ENCODE measurements around the gene KRT13. TPM values are rescaled to one million over a fixed set of nuclear protein-coding genes. Genes with fewer than 3 reads are reported as not detected.

Gene KRT13
- total and polyA plus RNA-seq, 9 of the 15 experiments (the other 6 are each of a cell fraction or from before 2014, with no cell fraction given), result 0.11 to 1.1 (median 0.24) TPM; not detected in 3

DNA sequence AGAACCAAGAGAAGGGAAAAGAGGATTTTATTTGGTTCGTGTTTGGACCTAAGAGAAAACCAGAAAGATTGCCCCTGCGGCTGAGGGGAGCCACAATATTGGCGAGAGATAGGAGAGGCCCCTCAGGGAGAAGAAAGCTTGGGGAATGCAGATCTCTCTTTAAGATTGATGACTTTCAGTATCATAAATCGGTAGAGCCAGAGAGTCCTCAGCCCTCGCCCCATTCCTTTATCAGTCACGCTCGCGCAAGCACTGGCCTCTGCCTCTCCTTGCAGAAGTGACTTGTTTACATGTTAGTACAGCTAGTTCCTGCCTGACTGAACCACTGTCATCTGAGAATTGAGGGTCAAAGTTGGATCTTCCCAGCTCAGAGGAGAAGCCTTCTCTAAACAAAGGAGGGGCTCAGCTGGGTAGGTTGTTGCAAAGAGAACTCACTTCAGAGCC is 44.2 kb upstream of the KRT13 start (continued):
- 0 out of 2 replicates have a peak, but pooled peaks have one; percentile 36 for TF ChIP-seq ZNF449 (CRISPR knock-in tag; IDR thresholded peaks at IDR 0.05)
- 0 out of 2 replicates have a peak, but pooled peaks have one; percentile 20 for TF ChIP-seq HINFP (tag; conservative IDR thresholded peaks at IDR 0.05; ENCODE audit: low read depth)
- TF ChIP-seq MTA2 (IDR thresholded peaks at IDR 0.05; ENCODE audit: low read depth), result 0 out of 2 replicates have a peak, but pooled peaks have one; percentile 7
- TF ChIP-seq FOXK2 (conservative IDR thresholded peaks at IDR 0.05 in 1 of 2, IDR thresholded peaks at IDR 0.05 in 1 of 2; ENCODE audit: low read depth in 2 of 2), result peak; percentile 92 to 94

GRCh38 chr17:41548844-41549595 is 43.6 kb upstream of the KRT13 start:
- H3K4me3 ChIP-seq, result no peak overlapping the region
- peak overlapping the region; percentile 56; the same call in 2 of the 3 replicates for H3K27ac ChIP-seq (ENCODE audit: extremely low read depth, low read depth, low read length)
- H3K9ac ChIP-seq (ENCODE audit: insufficient read depth in 1 of 2, low read depth in 2 of 2, low read length in 2 of 2), result peak overlapping the region; percentile 15 to 54; a peak in 3 of 4 replicates
- H3K79me2 ChIP-seq (ENCODE audit: control insufficient read depth, insufficient read depth, low read length), result no peaks in the 10 kb centered on the region
- H2AFZ ChIP-seq (ENCODE audit: low read depth, low read length), result peak overlapping the region; percentile 89
- no peaks in the 10 kb centered on the region for H3K9me3 ChIP-seq (replicated peaks; ENCODE audit: control insufficient read depth, insufficient read depth, low read depth, low read length)
- in situ Hi-C loops (cut with MboI) (loop anchor here (5.0 kb wide), 3 partner anchors 62 to 747 kb away; partner anchors contain the start of gene KRT36), intact Hi-C loops (cut with micrococcal nuclease) (loop anchor here (1.0 to 2.0 kb wide), 6 partner anchors 49 to 746 kb away; no protein-coding TSS in a partner anchor)
- H3K36me3 ChIP-seq (ENCODE audit: control insufficient read depth, insufficient read depth, low read length), result no peaks in the 10 kb centered on the region
- ChIA-PET CTCF (ENCODE audit: low intra/inter-chr PET ratio) (interaction anchor here (0.5 to 5.3 kb wide), 12 partner anchors 21 to 746 kb away, joined by 3 to 135 read pairs (median 8); partner anchors contain the start of gene KRT19), POLR2A (interaction anchor here (0.6 to 3.1 kb wide), 22 partner anchors 8 to 170 kb away, joined by 3 to 15 read pairs (median 4); partner anchors contain the start of genes EIF1, KRT19, KRT36 and KRT9)
- under 1% methylated on average over 21 of the region's 25 CpGs for WGBS (ENCODE audit: insufficient coverage, low coverage, missing lambda C conversion rate)
- peak overlapping the region; percentile 70 for H3K4me2 ChIP-seq (ENCODE audit: insufficient read depth, low read length)
- H4K20me1 ChIP-seq (replicated peaks; ENCODE audit: control insufficient read depth, insufficient read depth, low read length), result no peaks in the 10 kb centered on the region
- BruUV-seq (replicated peaks), result no TSS peak
- peak; percentile 91 to 92 (median 91) for DNase-seq (ENCODE audit: extremely low read depth in 1 of 4, low spot score in 3 of 4)
- FAIRE-seq, result peak; percentile 97
- ATAC-seq, result peak; percentile 97
- peaks cover 0 to 4% of the 10 kb centered on the region in 2 experiments; a peak in 1 of 5 replicates for H3K27me3 ChIP-seq (ENCODE audit: control insufficient read depth in 2 of 2, insufficient read depth in 2 of 2, low read length in 2 of 2)
- H3K9me1 ChIP-seq (ENCODE audit: control insufficient read depth, insufficient read depth, low read length), result no peaks in the 10 kb centered on the region
- peaks cover 31 to 34% of the 10 kb centered on the region in 2 experiments for H3K4me1 ChIP-seq (replicated peaks in 1 of 2; ENCODE audit: control insufficient read depth in 2 of 2, insufficient read depth in 2 of 2, low read length in 2 of 2)
- TF ChIP-seq RBBP5 (IDR thresholded peaks at IDR 0.05; ENCODE audit: borderline replicate concordance, insufficient read depth, low read length, poor library complexity, severe bottlenecking), result no peak
- peak; percentile 92; the same call in 1 of the 2 replicates for TF ChIP-seq XRCC5 (IDR thresholded peaks at IDR 0.05; ENCODE audit: low read depth, low read length)
- TF ChIP-seq, protein P1, sequence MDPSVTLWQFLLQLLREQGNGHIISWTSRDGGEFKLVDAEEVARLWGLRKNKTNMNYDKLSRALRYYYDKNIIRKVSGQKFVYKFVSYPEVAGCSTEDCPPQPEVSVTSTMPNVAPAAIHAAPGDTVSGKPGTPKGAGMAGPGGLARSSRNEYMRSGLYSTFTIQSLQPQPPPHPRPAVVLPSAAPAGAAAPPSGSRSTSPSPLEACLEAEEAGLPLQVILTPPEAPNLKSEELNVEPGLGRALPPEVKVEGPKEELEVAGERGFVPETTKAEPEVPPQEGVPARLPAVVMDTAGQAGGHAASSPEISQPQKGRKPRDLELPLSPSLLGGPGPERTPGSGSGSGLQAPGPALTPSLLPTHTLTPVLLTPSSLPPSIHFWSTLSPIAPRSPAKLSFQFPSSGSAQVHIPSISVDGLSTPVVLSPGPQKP (CRISPR knock-in tag; IDR thresholded peaks at IDR 0.05), result no peak
- 0 out of 2 replicates have a peak, but pooled peaks have one; percentile 56 for TF ChIP-seq RFX7 (CRISPR knock-in tag; IDR thresholded peaks at IDR 0.05)
- TF ChIP-seq SRSF7 (optimal IDR thresholded peaks at IDR 0.05; ENCODE audit: low read depth, low read length), result no peak
- 0 out of 2 replicates have a peak, but pooled peaks have one; percentile 43 for TF ChIP-seq GABPB1 (CRISPR knock-in tag; IDR thresholded peaks at IDR 0.05)
- TF ChIP-seq RUNX1 (IDR thresholded peaks at IDR 0.05; ENCODE audit: low read depth), result no peak; the same call in 1 of the 2 replicates
- TF ChIP-seq DMBX1 (CRISPR knock-in tag; IDR thresholded peaks at IDR 0.05; ENCODE audit: borderline replicate concordance), result no peak
